CD14-positive monocyte (primary cell): Measurements from ENCODE around the gene RANBP17. TPM values are rescaled to one million over a fixed set of nuclear protein-coding genes. Genes with fewer than 3 reads are reported as not detected.

Source experiments
- DNase-seq, 3 donors: peaks; one replicate each; pipeline ENCODE4 v3.0.0-alpha.2; 2011 to 2022
- H2AFZ ChIP-seq: 2 replicates; pipeline ENCODE4 v1.6.0; 2012; ENCODE audit warnings: mild to moderate bottlenecking, low read depth, low read length, inconsistent platforms; ENCODE audit not compliant: insufficient read depth, poor library complexity, severe bottlenecking
- H3K27ac ChIP-seq, 2 donors: 1 replicate in 1 of 2; 2 replicates in 1 of 2; pipeline ENCODE4 v1.5.1; 2012 to 2013; ENCODE audit warnings: low read length in 2 of 2, control low read depth in 1 of 2, inconsistent platforms in 1 of 2, low read depth in 1 of 2, mild to moderate bottlenecking in 1 of 2
- H3K27me3 ChIP-seq, 2 donors: one replicate each; pipeline versions ENCODE4 v1.6.0 to v1.6.1; 2011 to 2013; ENCODE audit warnings: low read length in 2 of 2; ENCODE audit not compliant: control insufficient read depth in 2 of 2, insufficient read depth in 2 of 2
- H3K36me3 ChIP-seq, 2 donors: replicated peaks in 1 of 2; 1 replicate in 1 of 2; 2 replicates in 1 of 2; pipeline versions ENCODE4 v1.5.1 to v1.6.1; 2012 to 2013; ENCODE audit warnings: low read length in 2 of 2, control low read depth in 1 of 2, inconsistent platforms in 1 of 2, mild to moderate bottlenecking in 1 of 2; ENCODE audit not compliant: insufficient read depth in 2 of 2, control insufficient read depth in 1 of 2
- H3K4me1 ChIP-seq, 2 donors: 1 replicate in 1 of 2; 2 replicates in 1 of 2; pipeline versions ENCODE4 v1.5.1 to v1.6.1; 2012 to 2013; ENCODE audit warnings: low read length in 2 of 2, control low read depth in 1 of 2, inconsistent platforms in 1 of 2, mild to moderate bottlenecking in 1 of 2, moderate library complexity in 1 of 2; ENCODE audit not compliant: insufficient read depth in 2 of 2, control insufficient read depth in 1 of 2
- H3K4me2 ChIP-seq: replicated peaks from 2 replicates; pipeline ENCODE3; 2012; ENCODE audit warnings: low read length, moderate library complexity, mild to moderate bottlenecking; ENCODE audit not compliant: poor library complexity, severe bottlenecking; ENCODE audit errors: extremely low read depth
- H3K4me3 ChIP-seq, 3 experiments: fragments of 200-600 bp in 1 of 3; sonication (generic) in 1 of 3; replicated peaks in 1 of 3; 1 replicate in 2 of 3; 2 replicates in 1 of 3; pipeline ENCODE4 v1.5.1; 2011 to 2013; ENCODE audit warnings: low read length in 3 of 3, mild to moderate bottlenecking in 3 of 3, control low read depth in 2 of 3, low read depth in 2 of 3, inconsistent platforms in 1 of 3, moderate library complexity in 1 of 3
- H3K79me2 ChIP-seq: 2 replicates; pipeline ENCODE4 v1.6.0; 2012; ENCODE audit warnings: mild to moderate bottlenecking, control low read depth, inconsistent platforms, low read length, moderate library complexity; ENCODE audit not compliant: insufficient read depth
- H3K9ac ChIP-seq: 2 replicates; pipeline ENCODE4 v1.6.0; 2017; ENCODE audit warnings: low read length, mild to moderate bottlenecking; ENCODE audit not compliant: insufficient read depth, poor library complexity, severe bottlenecking
- H3K9me3 ChIP-seq, 2 donors: replicated peaks in 1 of 2; 1 replicate in 1 of 2; 2 replicates in 1 of 2; pipeline versions ENCODE4 v1.5.1 to v1.6.1; 2012 to 2013; ENCODE audit warnings: low read length in 2 of 2, control low read depth in 1 of 2; ENCODE audit not compliant: control insufficient read depth in 1 of 2, insufficient read depth in 1 of 2
- H4K20me1 ChIP-seq: 2 replicates; pipeline ENCODE4 v1.6.0; 2012; ENCODE audit warnings: mild to moderate bottlenecking, low read length, control low read depth, moderate library complexity; ENCODE audit not compliant: insufficient read depth
- H3K27ac Mint-ChIP-seq, 7 donors: one replicate each; pipeline ENCODE4 v1.8.0; 2020; ENCODE audit warnings: mild to moderate bottlenecking in 7 of 7, mixed read lengths in 7 of 7, moderate library complexity in 6 of 7, inconsistent platforms in 2 of 7
- H3K27me3 Mint-ChIP-seq, 3 donors: one replicate each; pipeline ENCODE4 v1.8.0; 2021 to 2022; ENCODE audit warnings: low read depth in 3 of 3, mild to moderate bottlenecking in 3 of 3, mixed read lengths in 3 of 3, moderate library complexity in 3 of 3, inconsistent platforms in 1 of 3
- H3K36me3 Mint-ChIP-seq, 2 donors: one replicate each; pipeline ENCODE4 v1.8.0; 2020; ENCODE audit warnings: mixed read lengths in 2 of 2, inconsistent platforms in 1 of 2, mild to moderate bottlenecking in 1 of 2
- H3K4me1 Mint-ChIP-seq: one replicate; pipeline ENCODE4 v1.8.0; 2020; ENCODE audit warnings: mild to moderate bottlenecking, mixed read lengths
- H3K4me3 Mint-ChIP-seq, 2 donors: one replicate each; pipeline ENCODE4 v1.8.0; 2020; ENCODE audit warnings: mild to moderate bottlenecking in 2 of 2, mixed read lengths in 2 of 2, moderate library complexity in 1 of 2
- H3K9me3 Mint-ChIP-seq, 7 donors: one replicate each; pipeline ENCODE4 v1.8.0; 2020 to 2022; ENCODE audit warnings: mixed read lengths in 7 of 7, mild to moderate bottlenecking in 6 of 7, moderate library complexity in 6 of 7, inconsistent platforms in 2 of 7
- WGBS: methylation state at CpG from one replicate; pipeline ENCODE4 v1.1.5; 2013; ENCODE audit warnings: missing lambda C conversion rate; ENCODE audit not compliant: insufficient coverage; 5-methylcytosine and 5-hydroxymethylcytosine counted together
- intact Hi-C, 2 donors: fragments of 100-400 bp; cut with micrococcal nuclease; formaldehyde crosslinking; loops; one replicate each; pipeline versions ENCODE4 v1.15.0 to v1.15.1; 2023
- polyA plus RNA-seq, 3 donors: library from polyadenylated mRNA; depleted of rRNA in 1 of 3; unstranded in 2 of 3; stranded (reverse) in 1 of 3; fragments of 300-500 nt in 2 of 3; fragments of >200 nt in 1 of 3; fragmentation: Illumina TruSeq in 2 of 3; gene quantifications; 1 replicate in 2 of 3; 2 replicates in 1 of 3; pipeline ENCODE4 v1.2.3, GENCODE V29; 2012 to 2021
- TF ChIP-seq, protein P1 (sequence below): fragments of 200-600 bp; IDR thresholded peaks from one replicate; pipeline ENCODE4 v1.8.0; 2022; ENCODE audit warnings: antibody characterized with exemption, mild to moderate bottlenecking

The RANBP17 gene
- polyA plus RNA-seq, 3 donors = 0.07 to 0.13 TPM; not detected in 1

DNA sequence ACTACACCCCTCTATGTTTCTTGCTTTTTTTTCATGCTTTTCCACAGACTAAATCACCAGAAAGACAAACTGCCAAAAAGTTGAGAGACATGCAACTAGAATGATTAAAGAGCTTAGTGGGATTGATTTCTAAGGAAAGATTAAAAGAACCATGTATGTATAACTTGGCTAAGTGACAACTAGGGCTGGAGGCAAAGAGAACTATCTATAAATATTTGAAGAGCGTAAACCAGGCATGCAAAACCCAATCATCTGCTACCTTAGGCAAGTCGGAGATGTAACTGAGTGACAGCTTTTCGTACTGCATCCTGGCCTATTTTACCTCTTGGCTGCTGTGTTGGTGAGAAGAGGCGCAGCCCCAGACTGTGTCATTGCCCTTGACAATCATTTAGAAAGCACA lies 326.2 kb downstream of the RANBP17 start:
- no peak overlapping the region for H3K27ac Mint-ChIP-seq
- Histone ChIP-seq H3K4me1 (no peaks in the 10 kb centered on the region), H3K36me3 (no peaks in the 10 kb centered on the region), H2AFZ (no peak overlapping the region), H4K20me1 (no peaks in the 10 kb centered on the region), H3K4me3 (no peak overlapping the region), H3K79me2 (no peaks in the 10 kb centered on the region), H3K9me3 (no peaks in the 10 kb centered on the region), H3K9ac (no peak overlapping the region), H3K27ac (no peak overlapping the region), H3K4me2 (no peak overlapping the region), H3K27me3 (no peaks in the 10 kb centered on the region)
- intact Hi-C loops = no loop called here
- peaks cover 0 to 3% (median 0%) of the 10 kb centered on the region in 7 donors for H3K9me3 Mint-ChIP-seq
- DNase-seq = no peak
- no peaks in the 10 kb centered on the region for H3K27me3 Mint-ChIP-seq
- no peaks in the 10 kb centered on the region for H3K36me3 Mint-ChIP-seq
- H3K4me1 Mint-ChIP-seq = no peaks in the 10 kb centered on the region
- WGBS = 100% methylated on average over 3 of the region's 4 CpGs
- H3K4me3 Mint-ChIP-seq = no peak overlapping the region
- TF ChIP-seq, protein P1, sequence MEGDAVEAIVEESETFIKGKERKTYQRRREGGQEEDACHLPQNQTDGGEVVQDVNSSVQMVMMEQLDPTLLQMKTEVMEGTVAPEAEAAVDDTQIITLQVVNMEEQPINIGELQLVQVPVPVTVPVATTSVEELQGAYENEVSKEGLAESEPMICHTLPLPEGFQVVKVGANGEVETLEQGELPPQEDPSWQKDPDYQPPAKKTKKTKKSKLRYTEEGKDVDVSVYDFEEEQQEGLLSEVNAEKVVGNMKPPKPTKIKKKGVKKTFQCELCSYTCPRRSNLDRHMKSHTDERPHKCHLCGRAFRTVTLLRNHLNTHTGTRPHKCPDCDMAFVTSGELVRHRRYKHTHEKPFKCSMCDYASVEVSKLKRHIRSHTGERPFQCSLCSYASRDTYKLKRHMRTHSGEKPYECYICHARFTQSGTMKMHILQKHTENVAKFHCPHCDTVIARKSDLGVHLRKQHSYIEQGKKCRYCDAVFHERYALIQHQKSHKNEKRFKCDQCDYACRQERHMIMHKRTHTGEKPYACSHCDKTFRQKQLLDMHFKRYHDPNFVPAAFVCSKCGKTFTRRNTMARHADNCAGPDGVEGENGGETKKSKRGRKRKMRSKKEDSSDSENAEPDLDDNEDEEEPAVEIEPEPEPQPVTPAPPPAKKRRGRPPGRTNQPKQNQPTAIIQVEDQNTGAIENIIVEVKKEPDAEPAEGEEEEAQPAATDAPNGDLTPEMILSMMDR = no peak

DNA sequence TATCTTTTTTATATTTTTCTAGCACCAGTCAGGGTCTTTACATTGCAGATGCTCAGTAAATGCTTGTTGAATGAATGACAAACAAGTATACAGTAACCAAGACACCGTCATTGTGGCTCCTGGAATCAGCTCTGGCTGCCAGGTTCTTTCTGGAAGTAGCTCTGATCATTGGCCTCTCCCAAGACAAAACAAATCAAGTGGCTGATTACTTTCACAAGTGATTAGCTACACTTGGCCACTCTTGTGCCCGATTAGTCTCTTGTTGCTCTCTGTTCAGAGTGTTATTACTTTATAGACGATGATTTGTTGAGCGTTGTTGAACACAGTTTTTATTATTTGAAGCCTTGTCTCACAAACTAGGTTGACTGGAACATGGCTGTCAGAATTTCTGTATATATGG lies 327.6 kb downstream of the RANBP17 start:
- H4K20me1 ChIP-seq = no peaks in the 10 kb centered on the region
- Mint-ChIP-seq H3K27ac (no peak overlapping the region), H3K36me3 (no peaks in the 10 kb centered on the region), H3K4me1 (no peaks in the 10 kb centered on the region), H3K27me3 (no peaks in the 10 kb centered on the region), H3K9me3 (peaks cover 0 to 3% (median 0%) of the 10 kb centered on the region in 7 donors), H3K4me3 (no peak overlapping the region)
- TF ChIP-seq, protein P1 = no peak
- H3K4me2 ChIP-seq = no peak overlapping the region
- no peak overlapping the region for H2AFZ ChIP-seq
- H3K79me2 ChIP-seq = no peaks in the 10 kb centered on the region
- H3K36me3 ChIP-seq = no peaks in the 10 kb centered on the region
- H3K4me3 ChIP-seq = no peak overlapping the region
- no peak overlapping the region for H3K9ac ChIP-seq
- no peaks in the 10 kb centered on the region for H3K27me3 ChIP-seq
- WGBS = 90% methylated on average over 3 of the region's 4 CpGs
- no peaks in the 10 kb centered on the region for H3K9me3 ChIP-seq
- no peak for DNase-seq
- no peaks in the 10 kb centered on the region for H3K4me1 ChIP-seq
- no peak overlapping the region for H3K27ac ChIP-seq
- intact Hi-C loops = no loop called here
